HL-60 (cell line): Measurements from ENCODE around the gene DSCAML1.

Experiments used
- DNase-seq, 2 experiments: peaks; one replicate each; pipeline ENCODE4 v3.0.0-alpha.2; 2010 to 2020; ENCODE audit warnings: low read depth in 1 of 2, low spot score in 1 of 2
- H3K27ac ChIP-seq: fragments of 250-450 bp; sonication (Bioruptor Pico); replicated peaks from 2 replicates; pipeline ENCODE4 v1.5.1; 2020; ENCODE audit warnings: mild to moderate bottlenecking, moderate library complexity
- H3K27me3 ChIP-seq: fragments of 250-450 bp; sonication (Bioruptor Pico); 2 replicates; pipeline ENCODE4 v1.5.1; 2021; ENCODE audit warnings: mild to moderate bottlenecking, moderate library complexity; ENCODE audit not compliant: insufficient read depth, poor library complexity, severe bottlenecking
- H3K4me3 ChIP-seq: replicated peaks from 2 replicates; pipeline ENCODE4 v1.5.1; 2011; ENCODE audit warnings: mild to moderate bottlenecking, control low read depth, low read length; ENCODE audit not compliant: insufficient read depth
- GABPA ChIP-seq: IDR thresholded peaks from 2 replicates; pipeline ENCODE4 v1.6.1; 2012; ENCODE audit warnings: low read depth
- POLR2AphosphoS5 ChIP-seq: IDR thresholded peaks from 2 replicates; pipeline ENCODE4 v1.6.1; 2012; ENCODE audit warnings: low read depth
- SPI1 ChIP-seq: IDR thresholded peaks from 2 replicates; pipeline ENCODE4 v1.6.1; 2012; ENCODE audit warnings: low read depth, mild to moderate bottlenecking, borderline replicate concordance
- TF ChIP-seq, protein P1 (sequence below): IDR thresholded peaks from one replicate; pipeline ENCODE4 v1.5.1; 2011; ENCODE audit warnings: low read length, control low read depth, inconsistent platforms; ENCODE audit not compliant: insufficient read depth
- TF ChIP-seq, protein P2 (sequence below): IDR thresholded peaks from 2 replicates; pipeline ENCODE4 v1.6.1; 2012; ENCODE audit warnings: low read depth; ENCODE audit not compliant: insufficient replicate concordance

Gene DSCAML1

DNA sequence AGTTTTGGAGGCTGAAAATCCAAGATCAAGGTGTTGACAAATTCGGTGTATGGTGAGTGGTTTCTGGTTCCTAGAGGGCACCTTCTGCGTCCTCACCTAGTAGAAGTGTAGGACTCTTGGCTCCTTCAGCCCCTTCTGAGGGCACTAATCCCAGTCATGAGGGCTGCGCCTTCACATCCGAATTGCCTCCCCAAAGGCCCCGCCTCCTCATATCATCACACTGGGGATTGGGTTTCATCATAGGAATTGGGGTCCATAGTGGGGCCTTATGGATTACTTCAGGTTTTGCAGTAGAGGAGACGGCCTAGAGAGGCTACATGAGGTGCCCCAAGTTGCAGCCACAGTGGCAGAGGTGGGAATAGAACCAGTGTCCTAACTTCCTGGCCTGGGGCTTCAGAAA, 382.3 kb downstream of the DSCAML1 start:
- TF ChIP-seq, protein P1, sequence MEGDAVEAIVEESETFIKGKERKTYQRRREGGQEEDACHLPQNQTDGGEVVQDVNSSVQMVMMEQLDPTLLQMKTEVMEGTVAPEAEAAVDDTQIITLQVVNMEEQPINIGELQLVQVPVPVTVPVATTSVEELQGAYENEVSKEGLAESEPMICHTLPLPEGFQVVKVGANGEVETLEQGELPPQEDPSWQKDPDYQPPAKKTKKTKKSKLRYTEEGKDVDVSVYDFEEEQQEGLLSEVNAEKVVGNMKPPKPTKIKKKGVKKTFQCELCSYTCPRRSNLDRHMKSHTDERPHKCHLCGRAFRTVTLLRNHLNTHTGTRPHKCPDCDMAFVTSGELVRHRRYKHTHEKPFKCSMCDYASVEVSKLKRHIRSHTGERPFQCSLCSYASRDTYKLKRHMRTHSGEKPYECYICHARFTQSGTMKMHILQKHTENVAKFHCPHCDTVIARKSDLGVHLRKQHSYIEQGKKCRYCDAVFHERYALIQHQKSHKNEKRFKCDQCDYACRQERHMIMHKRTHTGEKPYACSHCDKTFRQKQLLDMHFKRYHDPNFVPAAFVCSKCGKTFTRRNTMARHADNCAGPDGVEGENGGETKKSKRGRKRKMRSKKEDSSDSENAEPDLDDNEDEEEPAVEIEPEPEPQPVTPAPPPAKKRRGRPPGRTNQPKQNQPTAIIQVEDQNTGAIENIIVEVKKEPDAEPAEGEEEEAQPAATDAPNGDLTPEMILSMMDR: no peak
- TF ChIP-seq POLR2AphosphoS5 (no peak), GABPA (no peak)
- TF ChIP-seq, protein P2, sequence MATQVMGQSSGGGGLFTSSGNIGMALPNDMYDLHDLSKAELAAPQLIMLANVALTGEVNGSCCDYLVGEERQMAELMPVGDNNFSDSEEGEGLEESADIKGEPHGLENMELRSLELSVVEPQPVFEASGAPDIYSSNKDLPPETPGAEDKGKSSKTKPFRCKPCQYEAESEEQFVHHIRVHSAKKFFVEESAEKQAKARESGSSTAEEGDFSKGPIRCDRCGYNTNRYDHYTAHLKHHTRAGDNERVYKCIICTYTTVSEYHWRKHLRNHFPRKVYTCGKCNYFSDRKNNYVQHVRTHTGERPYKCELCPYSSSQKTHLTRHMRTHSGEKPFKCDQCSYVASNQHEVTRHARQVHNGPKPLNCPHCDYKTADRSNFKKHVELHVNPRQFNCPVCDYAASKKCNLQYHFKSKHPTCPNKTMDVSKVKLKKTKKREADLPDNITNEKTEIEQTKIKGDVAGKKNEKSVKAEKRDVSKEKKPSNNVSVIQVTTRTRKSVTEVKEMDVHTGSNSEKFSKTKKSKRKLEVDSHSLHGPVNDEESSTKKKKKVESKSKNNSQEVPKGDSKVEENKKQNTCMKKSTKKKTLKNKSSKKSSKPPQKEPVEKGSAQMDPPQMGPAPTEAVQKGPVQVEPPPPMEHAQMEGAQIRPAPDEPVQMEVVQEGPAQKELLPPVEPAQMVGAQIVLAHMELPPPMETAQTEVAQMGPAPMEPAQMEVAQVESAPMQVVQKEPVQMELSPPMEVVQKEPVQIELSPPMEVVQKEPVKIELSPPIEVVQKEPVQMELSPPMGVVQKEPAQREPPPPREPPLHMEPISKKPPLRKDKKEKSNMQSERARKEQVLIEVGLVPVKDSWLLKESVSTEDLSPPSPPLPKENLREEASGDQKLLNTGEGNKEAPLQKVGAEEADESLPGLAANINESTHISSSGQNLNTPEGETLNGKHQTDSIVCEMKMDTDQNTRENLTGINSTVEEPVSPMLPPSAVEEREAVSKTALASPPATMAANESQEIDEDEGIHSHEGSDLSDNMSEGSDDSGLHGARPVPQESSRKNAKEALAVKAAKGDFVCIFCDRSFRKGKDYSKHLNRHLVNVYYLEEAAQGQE: no peak

GRCh38 chr11:117413616-117414015, 383.4 kb downstream of the DSCAML1 start:
- Histone ChIP-seq H3K27ac (no peak overlapping the region), H3K4me3 (no peak overlapping the region), H3K27me3 (peaks cover 6% of the 10 kb centered on the region)
- no peak for DNase-seq
- TF ChIP-seq, protein P2: no peak
- TF ChIP-seq SPI1 (no peak), GABPA (no peak), POLR2AphosphoS5 (no peak)
- TF ChIP-seq, protein P1: no peak

More for the DNA sequence above, 382.3 kb downstream of the DSCAML1 start:
- peaks cover 6% of the 10 kb centered on the region for H3K27me3 ChIP-seq
- no peak for DNase-seq
- no peak overlapping the region for H3K4me3 ChIP-seq
- no peak overlapping the region for H3K27ac ChIP-seq

- no peak for DNase-seq
- Histone ChIP-seq H3K27ac (no peak overlapping the region), H3K4me3 (no peak overlapping the region), H3K27me3 (peaks cover 3% of the 10 kb centered on the region)
- no peak for TF ChIP-seq SPI1
- TF ChIP-seq, protein P1: no peak
- no peak for TF ChIP-seq POLR2AphosphoS5
- no peak for TF ChIP-seq GABPA
- TF ChIP-seq, protein P2: no peak
These were observed 384.3 kb downstream of the DSCAML1 start for GRCh38 chr11:117412653-117413275.
